Adipose tissue (tissue), 3 donors: Measurements from ENCODE around the gene KRT72. TPM values are rescaled to one million over a fixed set of nuclear protein-coding genes. Genes with fewer than 3 reads are reported as not detected.

Experiments
- H3K27ac ChIP-seq: one replicate; pipeline ENCODE4 v1.5.1; 2013; ENCODE audit warnings: low read depth, low read length
- WGBS, 3 donors: extraction: QIAGEN DNeasy Blood & Tissue Kit; methylation state at CpG; one replicate each; pipeline ENCODE4 v1.1.7; 2013; 5-methylcytosine and 5-hydroxymethylcytosine counted together
- polyA plus RNA-seq, 3 donors: library from polyadenylated mRNA; stranded (reverse); fragments of 200-250 nt; gene quantifications; one replicate each; pipeline ENCODE4 v1.2.3, GENCODE V29; 2013
- donor health status: healthy with polysubstance abuse.
- donor health status: Bipolar disorder and iron deficiency.
- donor health status: healthy.

The KRT72 gene
- under 1 TPM; 0.13 to 0.34 (median 0.21) TPM for polyA plus RNA-seq

DNA sequence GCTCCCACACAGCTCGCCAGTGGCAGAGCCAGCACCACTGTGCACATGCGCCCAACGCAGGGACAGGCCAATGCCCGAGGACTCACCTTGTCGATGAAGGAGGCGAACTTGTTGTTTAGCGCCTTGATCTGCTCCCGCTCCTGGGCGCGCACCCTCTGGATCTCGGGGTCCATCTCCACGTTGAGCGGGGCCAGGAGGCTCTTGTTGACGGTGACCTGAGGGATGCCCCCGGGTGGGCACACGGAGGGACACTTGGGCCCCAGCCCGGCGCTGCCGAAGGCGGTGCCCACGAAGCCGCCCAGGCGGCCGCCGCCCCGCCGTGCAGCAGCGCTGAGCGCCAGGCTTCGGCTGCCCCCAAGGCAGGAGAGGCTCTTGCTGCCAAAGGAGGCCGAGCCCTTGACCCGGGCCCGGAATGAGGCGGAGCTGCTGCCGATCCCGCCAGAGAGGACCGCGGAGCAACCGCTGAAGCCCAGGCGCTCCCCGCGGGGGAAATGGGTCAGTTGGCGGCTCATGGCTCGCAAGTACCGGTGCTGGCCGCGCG, at the start of gene KRT72:
TSS of gene KRT72 (minus strand) at position 523 of the 541 bp plus-strand sequence. CDS start at position 512, 11 bp downstream.
- H3K27ac ChIP-seq: no peak within 1 kb of the TSS
- whole genome bisulfite sequencing, 3 donors: 23 to 30% (median 26%) methylated on average over 48 of the region's 48 CpGs

DNA sequence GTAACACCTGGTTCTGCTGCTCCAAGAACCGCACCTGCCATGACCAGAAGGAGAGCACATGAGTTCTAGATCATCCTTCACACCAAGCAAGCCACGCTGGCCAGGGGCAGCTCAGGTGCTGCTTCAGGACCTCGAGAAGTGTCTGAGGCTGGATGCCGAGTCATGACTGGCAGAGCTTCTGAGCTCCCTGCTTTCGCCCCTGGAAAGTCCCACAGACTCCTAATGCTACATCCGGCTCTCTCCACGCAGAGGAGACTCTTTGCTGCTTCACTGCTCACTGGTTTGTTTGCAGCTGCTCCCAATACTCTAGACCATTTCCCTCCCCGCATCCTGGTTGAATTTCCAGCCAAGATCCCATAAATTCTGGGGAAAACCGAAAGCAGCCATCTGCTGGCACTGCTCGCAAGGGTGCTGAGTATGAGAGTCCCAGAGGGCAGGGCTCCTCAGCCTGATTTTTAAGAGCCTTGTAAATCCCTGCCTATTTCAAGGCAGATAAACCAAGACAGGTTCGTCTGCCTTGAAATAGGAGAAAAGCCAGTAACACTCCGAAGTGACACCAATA, 49.3 kb upstream of the KRT72 start:
- 48 to 71% (median 68%) methylated on average over 12 of the region's 12 CpGs for WGBS, 3 donors
- no peak overlapping the region for H3K27ac ChIP-seq

DNA sequence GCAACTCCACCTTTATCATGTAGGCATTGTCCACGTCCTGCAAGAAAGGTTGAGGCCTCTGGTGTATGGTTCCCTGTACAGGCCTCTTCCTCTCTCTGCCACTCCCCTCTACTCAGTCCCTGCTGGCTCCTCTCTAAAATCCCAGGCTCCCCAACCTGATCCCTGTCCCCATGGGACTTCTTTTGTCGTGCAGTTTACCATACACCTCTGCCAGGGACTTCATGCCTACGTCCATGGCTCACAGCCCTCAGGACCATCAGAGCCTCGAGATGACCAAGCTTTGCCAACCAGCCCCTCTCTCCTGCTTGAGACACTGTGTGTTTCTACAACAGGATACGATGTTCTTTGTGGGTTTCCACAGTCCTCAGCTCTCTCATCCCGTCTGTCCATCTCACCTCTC, 47.8 kb upstream of the KRT72 start:
- WGBS, 3 donors: 62 to 76% (median 72%) methylated on average over 6 of the region's 6 CpGs
- no peak overlapping the region for H3K27ac ChIP-seq

DNA sequence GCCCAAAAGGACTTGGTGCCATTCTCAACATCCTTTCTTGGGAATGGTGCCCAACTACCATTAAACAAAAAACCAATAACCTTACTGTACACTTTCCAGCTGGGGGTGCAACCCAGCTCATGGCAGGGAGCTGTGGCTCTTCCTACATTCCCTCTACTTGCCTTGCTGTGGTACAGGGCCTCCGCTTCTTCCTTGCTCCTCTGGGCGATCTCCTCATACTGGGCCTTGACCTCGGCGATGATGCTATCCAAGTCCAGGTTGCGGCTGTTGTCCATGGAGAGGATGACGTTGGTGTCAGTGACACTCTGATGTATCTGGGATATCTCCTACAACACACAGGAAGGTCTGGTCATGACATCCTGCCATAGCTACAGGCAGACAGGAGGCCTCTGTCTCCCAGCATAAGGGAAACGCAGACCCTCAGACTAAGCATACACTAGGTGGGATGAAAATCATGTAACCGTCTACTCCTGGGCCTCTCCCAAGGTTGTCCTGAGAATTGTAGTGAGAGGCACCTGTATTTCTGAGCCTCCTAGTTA, 46.8 kb upstream of the KRT72 start:
- 93 to 95% (median 93%) methylated on average over 8 of the region's 8 CpGs for WGBS, 3 donors
- H3K27ac ChIP-seq: no peak overlapping the region

DNA sequence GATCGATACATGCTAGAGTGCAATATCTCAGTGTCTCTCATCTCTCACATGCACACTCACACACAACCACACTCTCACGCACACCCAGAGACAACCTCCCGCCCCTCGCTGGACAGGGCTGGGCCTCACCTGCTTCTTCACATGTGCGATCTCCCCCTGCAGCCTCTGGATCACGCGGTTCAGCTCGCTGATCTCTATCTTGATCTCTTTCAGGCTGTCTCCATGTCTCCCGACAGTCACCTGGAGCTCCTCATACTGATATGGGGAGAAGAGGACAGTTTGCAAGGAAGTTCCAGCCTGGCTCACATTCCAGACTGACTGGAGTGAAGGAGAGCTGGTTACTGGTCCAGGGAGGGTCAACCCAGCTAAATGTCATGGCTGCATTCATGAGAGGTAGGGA, 46.3 kb upstream of the KRT72 start:
- 85 to 92% (median 90%) methylated on average over 9 of the region's 9 CpGs for WGBS, 3 donors
- no peak overlapping the region for H3K27ac ChIP-seq

DNA sequence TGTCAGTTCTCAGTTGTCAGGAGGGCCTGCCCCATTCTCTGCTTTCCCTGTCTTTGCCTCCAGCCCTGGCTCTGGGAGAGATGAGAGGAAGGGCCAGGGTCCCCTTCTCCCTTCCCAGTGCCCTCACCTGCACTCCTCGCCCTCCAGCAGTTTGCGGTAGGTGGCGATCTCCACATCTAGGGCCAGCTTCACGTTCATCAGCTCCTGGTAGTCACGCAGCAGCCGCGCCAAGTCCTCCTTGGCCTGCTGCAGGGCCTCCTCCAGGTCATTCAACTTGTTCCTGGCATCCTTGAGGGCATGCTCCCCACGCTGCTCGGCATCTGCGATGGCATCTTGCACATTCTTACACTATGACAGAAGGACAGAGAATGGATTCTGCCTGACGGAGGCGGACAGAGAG, 45.4 kb upstream of the KRT72 start:
- 81 to 88% (median 83%) methylated on average over 12 of the region's 12 CpGs for WGBS, 3 donors
- no peak overlapping the region for H3K27ac ChIP-seq

DNA sequence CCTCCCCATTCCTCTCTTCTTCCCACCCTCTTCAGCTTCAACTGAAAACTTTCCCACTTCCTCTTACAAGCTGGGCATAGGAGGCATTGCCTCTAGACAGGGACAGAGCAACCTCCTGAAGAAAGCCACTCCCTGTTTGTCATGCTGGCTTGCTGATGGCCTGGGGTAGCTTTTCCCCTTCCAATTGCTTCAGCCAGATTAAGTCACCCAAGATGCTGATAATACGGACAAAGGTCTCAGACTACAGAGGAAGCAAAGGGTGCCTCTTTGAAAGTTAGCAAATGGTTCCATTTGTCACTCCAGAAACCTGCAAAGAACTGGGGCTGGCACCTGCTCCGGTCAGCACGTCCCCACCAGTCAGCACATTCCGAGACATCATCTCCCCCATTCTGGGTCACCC, 44.7 kb upstream of the KRT72 start:
- H3K27ac ChIP-seq: no peak overlapping the region
- WGBS, 3 donors: 51 to 77% (median 64%) methylated on average over 4 of the region's 4 CpGs

DNA sequence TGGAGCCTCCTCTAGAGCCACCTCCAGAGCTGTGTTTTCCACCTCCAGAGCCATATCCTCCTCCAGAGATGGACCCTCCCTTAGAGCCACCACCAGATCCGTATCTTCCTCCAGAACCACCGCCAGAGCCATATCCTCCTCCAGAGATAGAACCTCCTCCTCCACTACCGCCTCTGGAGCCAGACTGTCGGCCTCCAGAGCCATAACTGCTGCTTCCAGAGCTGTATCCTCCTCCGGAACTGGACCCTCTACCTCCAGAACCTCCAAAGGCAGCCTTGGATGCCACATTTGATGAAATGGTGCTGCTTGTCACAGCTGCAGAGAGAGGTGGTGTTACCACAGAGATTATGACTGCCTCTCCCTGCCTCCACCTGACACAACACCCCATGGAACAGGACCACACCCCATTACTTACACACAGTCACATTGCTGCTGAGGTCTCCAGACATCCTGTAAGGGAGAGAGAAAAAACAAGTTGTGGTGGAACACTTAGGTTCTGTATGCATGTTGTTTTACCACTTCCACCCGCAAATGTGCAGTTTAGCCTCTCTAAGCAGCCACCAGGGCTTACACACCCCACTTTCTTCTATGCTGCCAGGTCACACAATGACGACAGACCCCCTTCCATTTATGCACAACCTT, 44.0 kb upstream of the KRT72 start:
- H3K27ac ChIP-seq: no peak overlapping the region
- WGBS, 3 donors: 68 to 72% (median 70%) methylated on average over 7 of the region's 7 CpGs

DNA sequence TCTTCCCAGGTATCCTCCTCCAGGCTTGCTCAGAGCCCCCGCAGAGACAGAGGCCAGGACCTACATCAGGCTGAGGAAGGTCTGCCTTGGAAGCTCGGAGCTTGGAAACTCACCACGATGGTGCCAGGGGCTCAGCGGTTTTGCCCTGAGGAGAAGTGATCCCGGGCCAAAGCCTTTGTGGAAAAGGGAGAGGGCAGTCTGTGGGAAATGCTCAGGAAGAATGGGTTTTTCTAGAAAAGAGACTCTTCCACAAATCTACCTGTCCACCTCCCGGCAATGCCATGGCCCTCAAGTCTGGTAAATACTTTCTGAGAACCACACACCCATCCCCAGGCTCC, 42.8 kb upstream of the KRT72 start:
- H3K27ac ChIP-seq: no peak overlapping the region
- whole genome bisulfite sequencing, 3 donors: 71 to 89% (median 80%) methylated on average over 6 of the region's 6 CpGs

DNA sequence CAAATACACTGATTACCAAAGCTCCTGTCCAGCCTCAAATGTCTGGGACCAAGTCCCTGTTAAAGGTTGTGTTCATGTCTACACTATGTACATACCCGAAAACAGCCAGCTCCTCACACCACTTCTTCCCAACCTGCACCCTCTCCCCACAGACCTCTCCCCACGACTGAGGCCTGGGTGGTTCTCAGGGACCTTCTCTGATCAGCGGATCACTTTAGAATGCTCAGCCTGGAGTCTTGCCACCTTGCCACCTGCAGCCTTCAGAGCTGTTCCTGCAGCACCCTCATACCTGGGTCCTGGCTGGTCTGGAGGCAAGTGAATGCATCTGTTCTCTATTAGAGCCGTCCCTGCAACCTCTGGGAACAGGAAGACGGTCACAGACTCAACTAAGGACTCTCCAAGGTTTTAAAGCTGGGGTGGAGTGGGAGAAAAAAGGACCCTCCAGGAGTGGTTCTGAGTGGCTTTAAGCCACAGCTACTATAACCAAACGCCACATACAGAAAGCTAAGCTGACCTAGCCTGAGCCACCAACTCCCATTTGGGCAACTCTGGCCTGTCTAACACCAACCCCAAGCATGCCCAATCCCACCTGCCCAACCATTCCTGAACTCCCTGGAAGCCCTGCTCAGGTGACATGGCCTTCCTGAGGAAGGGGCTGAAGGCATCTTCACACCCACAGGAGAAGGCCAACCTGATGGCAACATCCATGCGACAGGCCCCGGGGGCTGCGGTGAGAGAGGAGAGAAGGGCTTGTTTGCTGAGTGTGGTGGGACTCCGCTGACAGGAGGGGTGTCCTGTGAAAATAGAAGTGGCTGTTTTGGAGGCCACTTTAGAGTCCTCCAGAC, 42.2 kb upstream of the KRT72 start:
- no peak overlapping the region for H3K27ac ChIP-seq
- WGBS, 3 donors: 79 to 90% (median 87%) methylated on average over 10 of the region's 10 CpGs

DNA sequence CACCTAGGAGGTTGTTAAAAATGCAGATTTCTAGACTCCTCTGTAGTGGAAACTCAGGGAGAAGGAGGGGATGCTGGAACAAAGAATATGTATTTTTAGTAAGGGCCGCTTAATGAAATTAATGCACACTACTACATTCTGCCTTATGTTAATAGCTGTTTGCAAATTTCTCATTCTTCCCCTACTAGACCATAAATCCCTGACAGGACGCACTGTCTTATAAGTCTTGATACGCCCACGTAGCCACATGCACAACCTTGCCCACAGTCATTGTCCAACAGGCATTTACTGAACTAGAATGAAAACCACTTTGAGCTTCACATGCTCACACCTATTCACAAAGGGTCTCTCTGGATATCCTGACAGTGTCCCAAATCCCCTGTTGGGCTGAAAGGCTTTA, 40.2 kb upstream of the KRT72 start:
- no peak overlapping the region for H3K27ac ChIP-seq
- 67 to 73% (median 70%) methylated on average over 4 of the region's 4 CpGs for WGBS, 3 donors

DNA sequence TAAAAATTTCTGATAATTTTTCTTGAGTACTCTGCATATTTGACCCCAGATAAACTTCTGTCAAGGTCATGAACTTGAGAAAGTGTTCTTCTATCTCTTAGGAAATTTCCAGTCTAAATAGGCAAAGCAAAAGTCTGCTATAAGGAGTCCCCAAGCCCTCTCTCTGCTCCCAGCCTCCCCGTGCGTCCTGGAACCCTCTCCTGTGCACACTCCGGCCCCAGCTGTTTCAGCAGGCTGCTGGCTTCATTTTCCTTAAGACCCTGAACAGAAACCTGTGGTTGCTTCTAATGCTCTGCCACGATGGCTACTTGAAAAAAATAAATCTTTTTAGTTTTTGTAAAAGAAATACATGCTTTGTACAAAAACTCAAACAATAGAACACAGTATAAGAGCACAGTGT, 36.0 kb upstream of the KRT72 start:
- H3K27ac ChIP-seq: no peak overlapping the region
- 60 to 79% (median 71%) methylated on average over 4 of the region's 4 CpGs for WGBS, 3 donors

DNA sequence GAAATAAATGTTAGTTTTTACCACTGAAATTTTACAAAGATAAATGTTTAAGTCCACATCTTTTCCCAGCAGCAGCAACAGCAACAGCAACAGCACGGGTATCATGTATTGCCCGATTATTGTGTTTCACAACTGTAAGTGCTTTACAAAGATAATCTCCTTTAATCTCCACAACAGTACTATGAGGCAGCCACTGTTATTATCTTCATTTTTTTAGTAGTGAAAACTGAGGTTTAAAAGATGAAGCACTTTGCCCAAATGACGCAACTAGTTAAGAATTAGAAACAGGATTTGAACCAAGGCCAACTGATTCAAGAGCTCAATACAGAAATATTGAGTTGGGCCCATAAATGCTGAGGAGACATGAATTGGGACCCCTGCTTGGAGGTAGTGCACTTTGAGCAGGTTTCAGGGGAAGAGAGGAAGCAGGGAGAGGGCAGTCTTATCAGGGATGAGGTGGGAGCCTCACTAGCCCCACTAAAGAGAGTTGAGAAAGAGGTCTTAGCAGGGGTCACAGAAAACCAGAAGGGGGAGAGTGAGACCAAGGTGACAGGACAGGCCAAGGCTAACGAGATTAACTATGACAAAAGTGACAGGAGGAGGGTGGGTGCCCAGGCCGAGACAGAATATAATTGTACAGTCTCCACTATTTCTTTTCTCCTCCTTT, 35.5 kb upstream of the KRT72 start:
- 66 to 74% (median 66%) methylated on average over 5 of the region's 5 CpGs for WGBS, 3 donors
- H3K27ac ChIP-seq: no peak overlapping the region

DNA sequence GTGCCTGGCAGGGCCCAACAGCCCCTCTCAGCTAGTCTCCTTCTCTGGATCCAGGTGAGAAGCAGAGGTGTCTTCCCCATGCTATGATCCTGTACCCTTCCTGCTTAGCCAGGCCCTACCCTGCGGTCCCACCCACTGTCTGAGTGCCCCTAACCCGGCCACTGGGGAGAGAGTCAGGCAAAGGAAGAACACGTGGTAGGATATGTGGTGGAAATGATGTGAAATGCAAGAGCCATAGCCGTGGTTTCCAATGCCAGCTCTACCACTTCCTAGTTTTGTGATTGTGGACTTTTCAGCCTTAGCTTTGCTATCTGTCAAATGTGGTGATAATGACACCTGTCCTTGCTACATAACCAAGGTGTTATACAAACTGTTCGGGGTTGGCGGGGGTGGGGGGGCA, 34.9 kb upstream of the KRT72 start:
- WGBS, 3 donors: 59 to 69% (median 69%) methylated on average over 6 of the region's 6 CpGs
- no peak overlapping the region for H3K27ac ChIP-seq

DNA sequence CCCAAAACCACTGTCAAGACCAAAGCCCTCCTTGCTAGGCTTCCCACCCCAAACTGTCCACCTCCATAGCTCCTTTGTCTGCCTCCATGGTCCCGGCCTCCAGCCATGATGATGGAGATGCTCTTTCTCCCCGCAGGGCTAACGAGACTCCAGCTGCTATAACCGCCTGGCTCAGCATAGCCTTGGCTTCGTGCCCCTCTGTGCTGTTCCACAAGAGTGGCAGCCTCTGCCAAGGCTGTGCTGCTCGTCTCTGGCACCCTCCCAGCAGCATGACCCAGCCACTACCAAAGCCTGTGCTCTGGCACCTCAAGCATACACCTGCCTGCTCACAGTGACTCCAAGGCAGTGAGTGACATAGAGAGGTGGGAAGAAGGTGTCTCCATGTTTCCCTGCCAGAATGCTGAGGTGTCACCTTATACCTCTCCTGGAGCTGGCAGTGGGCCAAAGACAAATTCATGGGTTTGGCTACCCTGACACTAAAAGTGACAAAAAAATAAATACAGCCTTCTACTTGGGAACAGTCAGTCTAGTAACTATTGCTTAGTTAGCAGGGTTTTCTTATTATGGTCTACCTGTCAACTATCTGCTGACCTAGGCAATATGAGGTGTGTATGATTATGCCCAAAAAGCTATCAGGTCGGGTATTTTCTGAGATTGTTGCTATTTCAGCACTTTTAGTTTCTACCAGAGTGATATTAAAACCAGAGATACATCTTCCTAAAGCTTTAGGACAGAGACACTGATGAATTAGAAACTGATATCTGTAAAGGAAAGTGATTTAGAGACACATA, 33.2 kb upstream of the KRT72 start:
- H3K27ac ChIP-seq: no peak overlapping the region
- 58 to 67% (median 59%) methylated on average over 6 to 7 of the region's 7 CpGs for WGBS, 3 donors

DNA sequence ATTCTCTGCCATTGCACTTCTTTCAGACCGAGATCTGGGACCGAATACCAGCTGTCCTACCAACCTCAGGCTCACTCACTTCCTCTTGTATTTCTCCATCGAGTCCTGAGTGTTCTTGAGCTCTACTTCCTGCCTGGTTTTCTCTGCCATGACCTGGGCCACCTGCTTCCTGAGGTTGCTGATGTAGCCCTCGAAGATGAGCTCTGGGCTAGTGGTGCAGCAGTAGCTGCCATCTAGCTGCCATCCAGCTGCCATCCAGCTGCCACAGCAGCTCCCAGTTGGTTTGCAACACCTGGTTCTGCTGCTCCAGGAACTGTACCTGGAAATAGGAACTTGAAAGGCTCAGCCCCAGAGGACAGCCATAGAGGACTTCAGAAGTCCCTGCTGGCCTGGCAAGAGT, 32.1 kb upstream of the KRT72 start:
- WGBS, 3 donors: 31 to 49% (median 41%) methylated on average over 4 of the region's 4 CpGs
- H3K27ac ChIP-seq: no peak overlapping the region

DNA sequence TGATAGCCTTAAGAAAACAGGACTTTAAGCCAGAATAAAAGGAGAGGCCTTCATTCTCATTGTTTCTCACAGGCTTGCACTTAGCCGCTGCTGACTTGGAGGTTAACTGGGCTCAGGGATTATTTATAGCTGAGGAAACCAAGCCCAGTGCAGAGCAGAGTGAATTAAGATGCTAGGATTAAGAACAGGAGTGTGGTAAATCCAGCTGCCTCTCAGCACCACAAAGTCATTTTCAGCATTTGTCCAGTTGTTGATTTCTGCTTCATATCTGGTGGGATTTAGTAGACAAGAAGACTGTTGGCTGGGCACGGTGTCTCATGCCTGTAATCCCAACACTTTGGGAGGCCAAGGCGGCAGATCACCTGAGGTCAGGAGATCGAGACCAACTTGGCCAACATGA, 31.4 kb upstream of the KRT72 start:
- H3K27ac ChIP-seq: no peak overlapping the region
- WGBS, 3 donors: 74 to 90% (median 74%) methylated on average over 4 of the region's 4 CpGs
